ENCODE measurements around the gene UBAC2. TPM values are rescaled to one million over a fixed set of nuclear protein-coding genes. Genes with fewer than 3 reads are reported as not detected.

Gene UBAC2
- total and polyA plus RNA-seq, 4 donors: 32.9 to 42.3 (median 35.3) TPM

DNA sequence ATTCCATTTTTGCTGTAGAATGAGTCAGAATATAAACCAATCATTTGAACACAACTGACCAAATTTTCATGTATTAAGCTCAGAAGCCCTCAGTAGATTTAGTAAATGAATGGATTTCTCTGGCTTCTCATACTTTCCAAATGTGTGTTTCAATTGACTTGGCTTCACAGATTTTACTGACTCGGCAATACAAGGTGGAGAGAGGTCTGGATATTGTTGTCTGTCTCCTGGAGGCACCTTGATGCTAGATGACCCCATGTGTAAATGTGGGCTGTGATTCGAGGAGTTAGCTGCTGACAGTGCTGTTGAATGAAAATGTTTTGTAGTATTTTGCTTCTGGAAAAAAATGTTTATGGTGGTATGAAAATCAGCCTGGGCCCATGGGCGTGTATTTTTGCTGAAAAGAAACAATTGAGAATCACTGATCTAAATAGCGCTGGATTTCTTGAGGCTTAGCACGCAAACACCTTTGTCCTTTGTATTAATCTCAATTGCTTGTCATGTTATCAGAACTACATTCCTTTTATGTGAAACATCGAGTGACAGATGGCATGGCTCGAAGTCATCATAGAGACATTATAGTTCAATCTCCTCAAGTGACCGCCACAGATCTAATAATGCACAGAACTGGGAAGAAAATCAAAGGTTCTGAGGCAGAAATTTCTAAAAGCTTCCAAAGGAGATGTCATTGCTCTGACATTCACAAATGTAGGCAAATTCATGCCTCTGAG, 41.2 kb upstream of the UBAC2 start:
- no peak overlapping the region for H3K27ac ChIP-seq (ENCODE audit: low read depth in 1 of 2, low read length in 2 of 2)
- DNase-seq (ENCODE audit: low spot score): no peak
- H3K4me3 ChIP-seq (ENCODE audit: low read depth in 1 of 3, low read length in 3 of 3): no peak overlapping the region
- H3K4me1 ChIP-seq (ENCODE audit: control insufficient read depth in 4 of 4, insufficient read depth in 4 of 4, low read length in 3 of 4): no peaks in the 10 kb centered on the region
- no peaks in the 10 kb centered on the region for H3K9me3 ChIP-seq (ENCODE audit: control insufficient read depth in 4 of 4, low read length in 3 of 4)
- H3K27me3 ChIP-seq (ENCODE audit: control insufficient read depth in 4 of 4, insufficient read depth in 4 of 4, low read length in 3 of 4): peaks cover 0 to 4% (median 0%) of the 10 kb centered on the region in 4 donors
- TF ChIP-seq FOXA2 (IDR thresholded peaks at IDR 0.05) (no peak), SP1 (IDR thresholded peaks at IDR 0.05) (no peak), GABPA (IDR thresholded peaks at IDR 0.05 in 1 of 2, conservative IDR thresholded peaks at IDR 0.05 in 1 of 2) (no peak), HNF4A (conservative IDR thresholded peaks at IDR 0.05) (no peak), NR2F2 (IDR thresholded peaks at IDR 0.05) (no peak), EGR1 (IDR thresholded peaks at IDR 0.05; ENCODE audit: low read depth in 2 of 2) (no peak), FOXA1 (IDR thresholded peaks at IDR 0.05) (no peak), TAF1 (conservative IDR thresholded peaks at IDR 0.05) (no peak), RAD21 (IDR thresholded peaks at IDR 0.05) (no peak), HNF4G (IDR thresholded peaks at IDR 0.05) (no peak)
- TF ChIP-seq, protein P1, sequence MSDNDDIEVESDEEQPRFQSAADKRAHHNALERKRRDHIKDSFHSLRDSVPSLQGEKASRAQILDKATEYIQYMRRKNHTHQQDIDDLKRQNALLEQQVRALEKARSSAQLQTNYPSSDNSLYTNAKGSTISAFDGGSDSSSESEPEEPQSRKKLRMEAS (IDR thresholded peaks at IDR 0.05): no peak
- TF ChIP-seq, protein P2, sequence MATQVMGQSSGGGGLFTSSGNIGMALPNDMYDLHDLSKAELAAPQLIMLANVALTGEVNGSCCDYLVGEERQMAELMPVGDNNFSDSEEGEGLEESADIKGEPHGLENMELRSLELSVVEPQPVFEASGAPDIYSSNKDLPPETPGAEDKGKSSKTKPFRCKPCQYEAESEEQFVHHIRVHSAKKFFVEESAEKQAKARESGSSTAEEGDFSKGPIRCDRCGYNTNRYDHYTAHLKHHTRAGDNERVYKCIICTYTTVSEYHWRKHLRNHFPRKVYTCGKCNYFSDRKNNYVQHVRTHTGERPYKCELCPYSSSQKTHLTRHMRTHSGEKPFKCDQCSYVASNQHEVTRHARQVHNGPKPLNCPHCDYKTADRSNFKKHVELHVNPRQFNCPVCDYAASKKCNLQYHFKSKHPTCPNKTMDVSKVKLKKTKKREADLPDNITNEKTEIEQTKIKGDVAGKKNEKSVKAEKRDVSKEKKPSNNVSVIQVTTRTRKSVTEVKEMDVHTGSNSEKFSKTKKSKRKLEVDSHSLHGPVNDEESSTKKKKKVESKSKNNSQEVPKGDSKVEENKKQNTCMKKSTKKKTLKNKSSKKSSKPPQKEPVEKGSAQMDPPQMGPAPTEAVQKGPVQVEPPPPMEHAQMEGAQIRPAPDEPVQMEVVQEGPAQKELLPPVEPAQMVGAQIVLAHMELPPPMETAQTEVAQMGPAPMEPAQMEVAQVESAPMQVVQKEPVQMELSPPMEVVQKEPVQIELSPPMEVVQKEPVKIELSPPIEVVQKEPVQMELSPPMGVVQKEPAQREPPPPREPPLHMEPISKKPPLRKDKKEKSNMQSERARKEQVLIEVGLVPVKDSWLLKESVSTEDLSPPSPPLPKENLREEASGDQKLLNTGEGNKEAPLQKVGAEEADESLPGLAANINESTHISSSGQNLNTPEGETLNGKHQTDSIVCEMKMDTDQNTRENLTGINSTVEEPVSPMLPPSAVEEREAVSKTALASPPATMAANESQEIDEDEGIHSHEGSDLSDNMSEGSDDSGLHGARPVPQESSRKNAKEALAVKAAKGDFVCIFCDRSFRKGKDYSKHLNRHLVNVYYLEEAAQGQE (IDR thresholded peaks at IDR 0.05): no peak
- TF ChIP-seq, protein P3, sequence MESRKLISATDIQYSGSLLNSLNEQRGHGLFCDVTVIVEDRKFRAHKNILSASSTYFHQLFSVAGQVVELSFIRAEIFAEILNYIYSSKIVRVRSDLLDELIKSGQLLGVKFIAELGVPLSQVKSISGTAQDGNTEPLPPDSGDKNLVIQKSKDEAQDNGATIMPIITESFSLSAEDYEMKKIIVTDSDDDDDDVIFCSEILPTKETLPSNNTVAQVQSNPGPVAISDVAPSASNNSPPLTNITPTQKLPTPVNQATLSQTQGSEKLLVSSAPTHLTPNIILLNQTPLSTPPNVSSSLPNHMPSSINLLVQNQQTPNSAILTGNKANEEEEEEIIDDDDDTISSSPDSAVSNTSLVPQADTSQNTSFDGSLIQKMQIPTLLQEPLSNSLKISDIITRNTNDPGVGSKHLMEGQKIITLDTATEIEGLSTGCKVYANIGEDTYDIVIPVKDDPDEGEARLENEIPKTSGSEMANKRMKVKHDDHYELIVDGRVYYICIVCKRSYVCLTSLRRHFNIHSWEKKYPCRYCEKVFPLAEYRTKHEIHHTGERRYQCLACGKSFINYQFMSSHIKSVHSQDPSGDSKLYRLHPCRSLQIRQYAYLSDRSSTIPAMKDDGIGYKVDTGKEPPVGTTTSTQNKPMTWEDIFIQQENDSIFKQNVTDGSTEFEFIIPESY (IDR thresholded peaks at IDR 0.05): no peak
- TF ChIP-seq, protein P4, sequence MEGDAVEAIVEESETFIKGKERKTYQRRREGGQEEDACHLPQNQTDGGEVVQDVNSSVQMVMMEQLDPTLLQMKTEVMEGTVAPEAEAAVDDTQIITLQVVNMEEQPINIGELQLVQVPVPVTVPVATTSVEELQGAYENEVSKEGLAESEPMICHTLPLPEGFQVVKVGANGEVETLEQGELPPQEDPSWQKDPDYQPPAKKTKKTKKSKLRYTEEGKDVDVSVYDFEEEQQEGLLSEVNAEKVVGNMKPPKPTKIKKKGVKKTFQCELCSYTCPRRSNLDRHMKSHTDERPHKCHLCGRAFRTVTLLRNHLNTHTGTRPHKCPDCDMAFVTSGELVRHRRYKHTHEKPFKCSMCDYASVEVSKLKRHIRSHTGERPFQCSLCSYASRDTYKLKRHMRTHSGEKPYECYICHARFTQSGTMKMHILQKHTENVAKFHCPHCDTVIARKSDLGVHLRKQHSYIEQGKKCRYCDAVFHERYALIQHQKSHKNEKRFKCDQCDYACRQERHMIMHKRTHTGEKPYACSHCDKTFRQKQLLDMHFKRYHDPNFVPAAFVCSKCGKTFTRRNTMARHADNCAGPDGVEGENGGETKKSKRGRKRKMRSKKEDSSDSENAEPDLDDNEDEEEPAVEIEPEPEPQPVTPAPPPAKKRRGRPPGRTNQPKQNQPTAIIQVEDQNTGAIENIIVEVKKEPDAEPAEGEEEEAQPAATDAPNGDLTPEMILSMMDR (IDR thresholded peaks at IDR 0.05; ENCODE audit: low read depth, low read length, missing input control): no peak
- TF ChIP-seq, protein P5, sequence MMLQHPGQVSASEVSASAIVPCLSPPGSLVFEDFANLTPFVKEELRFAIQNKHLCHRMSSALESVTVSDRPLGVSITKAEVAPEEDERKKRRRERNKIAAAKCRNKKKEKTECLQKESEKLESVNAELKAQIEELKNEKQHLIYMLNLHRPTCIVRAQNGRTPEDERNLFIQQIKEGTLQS (IDR thresholded peaks at IDR 0.05): no peak
- H3K9ac ChIP-seq (ENCODE audit: low read depth in 1 of 2, low read length in 2 of 2): no peak overlapping the region
- no peaks in the 10 kb centered on the region for H3K36me3 ChIP-seq (ENCODE audit: control insufficient read depth in 4 of 4, insufficient read depth in 3 of 4, low read depth in 1 of 4, low read length in 3 of 4)
- WGBS: 86% methylated on average over 8 of the region's 8 CpGs
